Endothelial cell of umbilical vein (primary cell): ENCODE results near the gene SERPINC1. TPM values are rescaled to one million over a fixed set of nuclear protein-coding genes. Genes with fewer than 3 reads are reported as not detected.

Experiments used
- BruUV-seq: library from RNA; stranded (reverse); fragments of 400-500 nt; replicated peaks from 2 replicates; lab custom pipeline; 2021; lab: Mats Ljungman, UMichigan
- CTCF ChIA-PET: fragments of 300-600, 350-600 bp; sonication (Branson Sonifier 250); formaldehyde crosslinking; loops from one replicate; lab custom pipeline; 2021; ENCODE audit warnings: antibody characterized with exemption, inconsistent platforms; lab: Charles Lee
- POLR2A ChIA-PET: fragments of 300-600, 350-600 bp; sonication (Branson Sonifier 250); formaldehyde crosslinking; loops from one replicate; lab custom pipeline; 2021; ENCODE audit warnings: antibody characterized with exemption, inconsistent platforms; lab: Charles Lee
- DNase-seq: peaks from one replicate; pipeline ENCODE4 v3.0.0-alpha.2; 2011; ENCODE audit warnings: low read depth, low spot score
- FAIRE-seq: peaks from 2 replicates; lab custom pipeline; 2011; peaks lifted over from hg19 to GRCh38; lab: Jason Lieb, UNC
- H2AFZ ChIP-seq: 2 replicates; pipeline ENCODE4 v1.6.0; 2012; ENCODE audit warnings: low read depth, low read length, control low read depth, inconsistent platforms
- H3K27ac ChIP-seq: 2 replicates; pipeline ENCODE4 v1.5.1; 2011; ENCODE audit warnings: low read depth, mild to moderate bottlenecking, control low read depth, low read length, moderate library complexity; ENCODE audit not compliant: insufficient read depth
- H3K27me3 ChIP-seq, 2 experiments: 2 replicates each; pipeline versions ENCODE4 v1.6.0 to v1.6.1; 2011; ENCODE audit warnings: low read length in 2 of 2, mixed read lengths in 1 of 2; ENCODE audit not compliant: control insufficient read depth in 2 of 2, insufficient read depth in 2 of 2
- H3K36me3 ChIP-seq, 2 experiments: 2 replicates in 1 of 2; 3 replicates in 1 of 2; pipeline ENCODE4 v1.5.1; 2011; ENCODE audit warnings: low read length in 2 of 2, mild to moderate bottlenecking in 1 of 2, moderate library complexity in 1 of 2; ENCODE audit not compliant: control insufficient read depth in 2 of 2, insufficient read depth in 2 of 2; ENCODE audit errors: extremely low read depth in 1 of 2
- H3K4me1 ChIP-seq: 3 replicates; pipeline ENCODE4 v1.5.1; 2011; ENCODE audit warnings: mild to moderate bottlenecking, low read length; ENCODE audit not compliant: control insufficient read depth, insufficient read depth; ENCODE audit errors: extremely low read depth
- H3K4me2 ChIP-seq: 2 replicates; pipeline ENCODE4 v1.6.1; 2011; ENCODE audit warnings: low read length, control low read depth, mixed read lengths; ENCODE audit not compliant: insufficient read depth
- H3K4me3 ChIP-seq, 3 experiments: fragments of 200-600 bp in 1 of 3; sonication (generic), shearing (Covaris generic) in 1 of 3; replicated peaks in 1 of 3; 2 replicates each; pipeline ENCODE4 v1.5.1; 2011 to 2016; ENCODE audit warnings: control low read depth in 3 of 3, low read length in 3 of 3, mild to moderate bottlenecking in 2 of 3, inconsistent platforms in 1 of 3, low read depth in 1 of 3, moderate library complexity in 1 of 3; ENCODE audit not compliant: insufficient read depth in 1 of 3
- H3K79me2 ChIP-seq: 2 replicates; pipeline ENCODE4 v1.6.0; 2012; ENCODE audit warnings: low read length, inconsistent platforms; ENCODE audit not compliant: control insufficient read depth, insufficient read depth
- H3K9ac ChIP-seq: replicated peaks from 2 replicates; pipeline ENCODE3; 2011; ENCODE audit warnings: low read length, control low read depth; ENCODE audit not compliant: insufficient read depth; ENCODE audit errors: extremely low read depth
- H3K9me1 ChIP-seq: replicated peaks from 3 replicates; pipeline ENCODE4 v1.6.0; 2011; ENCODE audit warnings: mild to moderate bottlenecking, low read length; ENCODE audit not compliant: control insufficient read depth, insufficient read depth; ENCODE audit errors: extremely low read depth
- H3K9me3 ChIP-seq: replicated peaks from 2 replicates; pipeline ENCODE4 v1.5.1; 2012; ENCODE audit warnings: low read length, inconsistent platforms; ENCODE audit not compliant: control insufficient read depth, insufficient read depth
- H4K20me1 ChIP-seq: replicated peaks from 2 replicates; pipeline ENCODE3; 2011; ENCODE audit warnings: mild to moderate bottlenecking, low read length; ENCODE audit not compliant: control insufficient read depth, insufficient read depth; ENCODE audit errors: extremely low read depth
- EZH2 ChIP-seq: IDR thresholded peaks from 2 replicates; pipeline ENCODE4 v1.6.1; 2012; ENCODE audit warnings: borderline replicate concordance, low read depth, mild to moderate bottlenecking, moderate library complexity, low read length, inconsistent platforms; ENCODE audit not compliant: severe bottlenecking
- FOS ChIP-seq: IDR thresholded peaks from 2 replicates; pipeline ENCODE4 v1.6.1; 2011; ENCODE audit warnings: mild to moderate bottlenecking, low read length, moderate library complexity, borderline replicate concordance; ENCODE audit not compliant: insufficient read depth
- GATA2 ChIP-seq: IDR thresholded peaks from 2 replicates; pipeline ENCODE4 v1.7.0; 2011; ENCODE audit warnings: low read depth, mild to moderate bottlenecking, moderate library complexity, mixed read lengths, low read length; ENCODE audit not compliant: insufficient read length, insufficient read depth
- JUN ChIP-seq: IDR thresholded peaks from 2 replicates; pipeline ENCODE4 v1.6.1; 2011; ENCODE audit warnings: borderline replicate concordance, low read depth; ENCODE audit not compliant: insufficient read length, insufficient read depth
- MYC ChIP-seq: IDR thresholded peaks from one replicate; pipeline ENCODE4 v1.6.1; 2011; ENCODE audit warnings: mild to moderate bottlenecking, low read depth, low read length
- POLR2A ChIP-seq: IDR thresholded peaks from 2 replicates; pipeline ENCODE4 v1.6.1; 2012; ENCODE audit warnings: low read depth, mild to moderate bottlenecking, control low read depth, low read length
- POLR2AphosphoS5 ChIP-seq: IDR thresholded peaks from 2 replicates; pipeline ENCODE4 v1.6.1; 2012; ENCODE audit warnings: low read depth, mild to moderate bottlenecking, control low read depth, low read length, moderate library complexity; ENCODE audit not compliant: insufficient read depth
- dilution Hi-C: fragments of 300-500 bp; cut with MboI; formaldehyde crosslinking; loops from one replicate; pipeline ENCODE4 v1.15.0; 2019; ENCODE audit warnings: low sequenced_read_pairs; ENCODE audit not compliant: extremely low pct_ligation_motif_present
- intact Hi-C: fragments of 100-400 bp; cut with micrococcal nuclease; formaldehyde crosslinking; loops from one replicate; pipeline ENCODE4 v1.10.0; 2022
- polyA plus RNA-seq, 4 experiments: library from polyadenylated mRNA; depleted of rRNA in 3 of 4; stranded (reverse) in 3 of 4; unstranded in 1 of 4; fragments of >200 nt; gene quantifications; 2 replicates each; pipeline versions ENCODE4 v1.2.1 to v1.2.3, GENCODE V29; 2011 to 2012; ENCODE audit warnings: missing spikeins in 1 of 4
- total RNA-seq: library from RNA; stranded (reverse); gene quantifications from 2 replicates; pipeline ENCODE4 v1.2.3, GENCODE V29; 2021
- TF ChIP-seq, protein P1 (sequence below): IDR thresholded peaks from 2 replicates; pipeline ENCODE4 v1.6.1; 2011; ENCODE audit not compliant: insufficient read depth, insufficient read length
- TF ChIP-seq, protein P2 (sequence below), 2 donors: IDR thresholded peaks; 1 replicate in 1 of 2; 2 replicates in 1 of 2; pipeline ENCODE4 v1.5.1; 2011; ENCODE audit warnings: low read length in 2 of 2, mild to moderate bottlenecking in 2 of 2, moderate library complexity in 2 of 2, control low read depth in 1 of 2, inconsistent platforms in 1 of 2, low read depth in 1 of 2; ENCODE audit not compliant: insufficient read depth in 1 of 2; ENCODE audit errors: extremely low read depth in 1 of 2

The SERPINC1 gene
- total and polyA plus RNA-seq, 2 donors (not counting 3 experiments of a cell fraction or from before 2014, with no cell fraction given) = 0.06 to 0.35 TPM

DNA sequence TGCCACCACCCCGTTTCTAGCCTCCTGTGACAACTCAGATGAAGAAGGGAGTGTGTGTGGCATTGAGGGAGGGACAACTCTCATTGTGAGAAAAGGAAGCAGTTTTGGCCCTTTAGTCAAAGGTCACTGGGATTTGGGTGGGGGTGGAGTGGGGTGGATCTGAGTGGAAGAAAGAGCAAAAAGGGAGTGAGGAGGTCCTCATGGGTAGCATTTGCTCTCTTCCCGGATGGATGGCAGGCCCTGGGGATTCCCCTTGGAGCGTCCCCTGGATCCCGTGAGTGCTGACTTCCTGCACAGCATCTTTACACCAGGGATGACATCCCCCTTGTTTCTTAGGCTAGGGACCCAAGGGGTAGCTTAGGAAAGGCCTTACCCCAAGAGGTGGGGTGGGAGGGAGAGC, 460 bp downstream of the SERPINC1 start:
- Histone ChIP-seq H3K9me3 (no peaks in the 10 kb centered on the region), H3K79me2 (no peaks in the 10 kb centered on the region), H3K36me3 (no peaks in the 10 kb centered on the region), H3K9me1 (no peaks in the 10 kb centered on the region), H4K20me1 (no peaks in the 10 kb centered on the region), H2AFZ (no peak overlapping the region), H3K27ac (no peak overlapping the region), H3K9ac (no peak overlapping the region), H3K4me2 (no peak overlapping the region), H3K27me3 (no peaks in the 10 kb centered on the region), H3K4me3 (no peak overlapping the region), H3K4me1 (no peaks in the 10 kb centered on the region)
- intact Hi-C loops = no loop called here
- FAIRE-seq = no peak
- BruUV-seq = no TSS peak
- TF ChIP-seq, protein P1, sequence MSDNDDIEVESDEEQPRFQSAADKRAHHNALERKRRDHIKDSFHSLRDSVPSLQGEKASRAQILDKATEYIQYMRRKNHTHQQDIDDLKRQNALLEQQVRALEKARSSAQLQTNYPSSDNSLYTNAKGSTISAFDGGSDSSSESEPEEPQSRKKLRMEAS = no peak
- TF ChIP-seq GATA2 (no peak), FOS (no peak), POLR2A (no peak), JUN (no peak), MYC (no peak), EZH2 (no peak), POLR2AphosphoS5 (no peak)
- TF ChIP-seq, protein P2, sequence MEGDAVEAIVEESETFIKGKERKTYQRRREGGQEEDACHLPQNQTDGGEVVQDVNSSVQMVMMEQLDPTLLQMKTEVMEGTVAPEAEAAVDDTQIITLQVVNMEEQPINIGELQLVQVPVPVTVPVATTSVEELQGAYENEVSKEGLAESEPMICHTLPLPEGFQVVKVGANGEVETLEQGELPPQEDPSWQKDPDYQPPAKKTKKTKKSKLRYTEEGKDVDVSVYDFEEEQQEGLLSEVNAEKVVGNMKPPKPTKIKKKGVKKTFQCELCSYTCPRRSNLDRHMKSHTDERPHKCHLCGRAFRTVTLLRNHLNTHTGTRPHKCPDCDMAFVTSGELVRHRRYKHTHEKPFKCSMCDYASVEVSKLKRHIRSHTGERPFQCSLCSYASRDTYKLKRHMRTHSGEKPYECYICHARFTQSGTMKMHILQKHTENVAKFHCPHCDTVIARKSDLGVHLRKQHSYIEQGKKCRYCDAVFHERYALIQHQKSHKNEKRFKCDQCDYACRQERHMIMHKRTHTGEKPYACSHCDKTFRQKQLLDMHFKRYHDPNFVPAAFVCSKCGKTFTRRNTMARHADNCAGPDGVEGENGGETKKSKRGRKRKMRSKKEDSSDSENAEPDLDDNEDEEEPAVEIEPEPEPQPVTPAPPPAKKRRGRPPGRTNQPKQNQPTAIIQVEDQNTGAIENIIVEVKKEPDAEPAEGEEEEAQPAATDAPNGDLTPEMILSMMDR (IDR thresholded peaks at IDR 0.05; ENCODE audit: extremely low read depth in 1 of 2, insufficient read depth in 1 of 2, low read depth in 1 of 2, low read length in 2 of 2) = no peak
- ChIA-PET POLR2A (no interaction called here), CTCF (interaction anchor here (2.0 kb wide), 1 partner anchor 14 kb away, joined by 5 read pairs; no protein-coding TSS in a partner anchor)
- DNase-seq = no peak
- dilution Hi-C loops = no loop called here
